GM18867 (cell line): ENCODE results near the gene SLC18B1.

ENCODE experiments used
- ATAC-seq: cut with Tn5 transposase; IDR thresholded peaks from one replicate; pipeline ENCODE4 v1.9.1; 2021; ENCODE audit warnings: mild to moderate bottlenecking, moderate library complexity; ENCODE audit not compliant: unreplicated experiment

SLC18B1 gene

GRCh38 chr6:132797951-132798868, at the start of gene SLC18B1:
TSS of gene SLC18B1 (minus strand) at chr6:132798637. CDS start at chr6:132798456, 181 bp downstream.
- ATAC-seq = peak; percentile 51

GRCh38 chr6:132843316-132844035, 45.0 kb upstream of the SLC18B1 start:
- no peak for ATAC-seq

DNA sequence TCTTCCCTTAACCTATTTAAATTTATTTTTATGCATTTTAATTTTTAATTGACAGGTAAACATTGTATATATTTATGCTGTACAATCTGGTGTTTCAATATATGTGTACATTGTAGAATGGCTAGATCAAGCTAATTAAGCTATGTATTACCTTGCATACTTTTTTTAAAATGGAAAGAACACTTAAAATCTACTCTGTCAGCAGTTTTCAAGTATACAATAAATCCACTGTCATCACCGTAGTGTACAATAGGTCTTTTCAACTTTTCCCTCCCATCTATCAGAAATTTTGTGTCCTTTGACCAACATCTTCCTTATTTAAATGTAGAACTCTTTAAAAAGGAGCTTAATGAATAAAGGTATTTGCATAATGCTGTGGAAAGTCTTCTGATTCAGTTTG, 43.5 kb upstream of the SLC18B1 start:
- ATAC-seq = no peak

- no peak for ATAC-seq
Measured at GRCh38 chr6:132832891-132833290, 34.5 kb upstream of the SLC18B1 start.

DNA sequence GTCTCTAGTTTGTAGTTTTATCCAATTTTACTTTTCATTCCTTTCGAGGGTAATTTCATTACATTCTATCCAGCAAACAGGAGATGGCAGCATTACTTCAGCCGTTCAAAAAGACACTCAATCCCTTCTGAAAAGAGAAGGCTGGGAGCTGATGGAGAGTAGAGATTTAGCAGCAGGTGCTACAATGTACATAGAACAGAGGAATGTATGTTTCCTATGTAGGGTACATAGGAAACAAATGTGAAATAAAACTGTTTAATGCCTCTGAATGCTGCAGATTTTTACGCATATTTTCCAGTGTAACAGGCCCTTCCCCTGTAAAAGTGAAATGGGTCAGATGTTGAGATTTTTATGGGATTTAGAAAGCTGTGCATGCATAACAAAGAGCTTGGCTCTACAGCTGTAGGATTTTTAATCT, 31.9 kb upstream of the SLC18B1 start:
- no peak for ATAC-seq

DNA sequence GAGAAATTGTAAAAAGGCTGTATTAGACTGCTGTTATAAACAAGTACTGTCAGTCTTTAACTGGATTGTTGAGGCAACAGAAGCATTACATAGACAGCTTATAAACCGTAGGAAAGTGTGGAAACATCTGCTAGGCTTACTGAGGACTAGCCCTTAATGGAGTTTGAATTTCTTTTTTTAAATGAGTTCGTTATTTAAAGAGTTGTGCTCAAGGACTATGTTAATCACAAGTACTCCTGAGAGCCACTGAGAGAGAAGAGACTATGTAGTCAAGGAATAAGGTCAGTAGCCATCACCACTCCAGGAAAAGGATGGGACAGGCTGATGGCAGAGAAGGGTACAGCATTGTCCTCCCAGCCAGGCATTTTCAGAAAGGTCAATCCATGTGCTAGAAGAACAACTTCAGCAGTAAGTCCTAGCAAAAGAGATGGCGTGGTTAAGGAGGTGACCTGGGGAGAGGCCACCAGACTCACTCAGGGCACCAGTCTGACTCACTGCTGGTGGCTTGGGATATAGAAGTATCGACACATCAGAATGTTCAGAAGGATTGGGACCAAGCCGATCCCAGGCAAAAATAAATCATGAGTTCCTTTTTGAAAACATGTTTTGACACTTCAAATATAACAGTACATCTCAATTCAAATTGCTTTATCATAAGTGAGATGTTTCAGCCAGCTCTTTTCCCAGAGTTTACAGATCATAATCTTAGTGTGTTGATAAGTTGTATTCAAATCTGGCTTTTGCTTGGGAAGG, 22.4 kb upstream of the SLC18B1 start:
- ATAC-seq = no peak

- ATAC-seq = no peak
Measured at GRCh38 chr6:132819405-132820161, 21.1 kb upstream of the SLC18B1 start.

DNA sequence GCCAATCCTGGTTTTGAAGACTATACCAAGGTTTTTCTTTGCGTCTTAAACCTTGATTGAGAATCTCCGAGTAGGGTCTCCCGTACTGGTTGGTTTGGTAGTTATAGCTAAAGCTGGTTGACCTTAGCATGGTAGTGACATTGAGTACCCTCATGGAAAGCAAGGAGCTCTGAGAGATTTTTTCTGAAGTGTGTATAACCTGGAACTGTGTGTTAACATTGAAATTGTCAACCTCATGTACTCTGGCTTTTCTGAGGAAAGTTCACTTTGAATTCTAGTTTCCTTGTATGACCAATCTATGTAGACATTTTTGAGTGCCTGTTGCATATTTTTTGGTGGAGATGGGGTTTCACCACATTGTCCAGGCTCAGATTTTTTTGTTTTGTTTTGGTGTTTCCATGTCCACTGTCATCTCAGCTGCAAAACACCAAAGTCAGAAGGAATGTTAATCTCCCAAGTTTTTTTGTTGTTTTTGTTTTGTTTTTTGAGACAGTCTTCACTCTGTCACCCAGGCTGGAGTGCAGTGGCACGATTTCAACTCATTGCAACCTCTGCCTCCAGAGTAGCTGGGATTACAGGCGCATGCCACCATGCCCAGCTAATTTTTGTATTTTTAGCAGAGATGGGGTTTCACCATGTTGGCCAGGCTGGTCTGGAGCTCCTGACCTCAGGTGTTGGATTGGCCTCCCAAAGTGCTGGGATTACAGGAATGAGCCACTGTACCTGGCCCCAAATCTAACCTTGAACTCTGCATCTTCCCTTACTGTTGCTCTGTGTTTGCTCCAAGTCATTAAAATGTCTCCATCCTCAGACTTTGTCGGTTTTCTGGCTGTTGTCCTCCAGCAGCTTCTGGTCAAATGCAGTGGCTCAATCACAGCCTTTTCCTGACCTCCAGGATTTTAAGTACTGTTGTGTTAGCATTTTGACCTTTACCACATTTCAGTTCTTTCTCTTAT, 20.2 kb upstream of the SLC18B1 start:
- ATAC-seq = no peak

- ATAC-seq = no peak
Measured at GRCh38 chr6:132817554-132818403, 19.3 kb upstream of the SLC18B1 start.

DNA sequence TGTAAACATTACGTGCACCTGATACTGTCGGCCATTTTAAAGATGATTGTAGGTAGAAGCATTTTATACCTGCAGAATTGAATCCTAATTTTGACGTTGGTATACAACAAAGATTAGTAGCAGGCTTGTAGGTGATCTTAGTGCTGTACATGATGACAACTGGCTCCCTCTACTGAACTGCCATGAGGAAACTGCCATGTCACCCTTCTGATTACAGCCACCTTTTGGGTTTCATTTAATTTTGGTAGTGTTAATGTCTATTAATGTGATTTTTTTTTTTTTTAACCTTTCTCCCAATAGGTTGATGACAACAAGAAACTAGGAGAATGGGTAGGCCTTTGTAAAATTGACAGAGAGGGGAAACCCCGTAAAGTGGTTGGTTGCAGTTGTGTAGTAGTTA, 18.2 kb upstream of the SLC18B1 start:
- no peak for ATAC-seq

DNA sequence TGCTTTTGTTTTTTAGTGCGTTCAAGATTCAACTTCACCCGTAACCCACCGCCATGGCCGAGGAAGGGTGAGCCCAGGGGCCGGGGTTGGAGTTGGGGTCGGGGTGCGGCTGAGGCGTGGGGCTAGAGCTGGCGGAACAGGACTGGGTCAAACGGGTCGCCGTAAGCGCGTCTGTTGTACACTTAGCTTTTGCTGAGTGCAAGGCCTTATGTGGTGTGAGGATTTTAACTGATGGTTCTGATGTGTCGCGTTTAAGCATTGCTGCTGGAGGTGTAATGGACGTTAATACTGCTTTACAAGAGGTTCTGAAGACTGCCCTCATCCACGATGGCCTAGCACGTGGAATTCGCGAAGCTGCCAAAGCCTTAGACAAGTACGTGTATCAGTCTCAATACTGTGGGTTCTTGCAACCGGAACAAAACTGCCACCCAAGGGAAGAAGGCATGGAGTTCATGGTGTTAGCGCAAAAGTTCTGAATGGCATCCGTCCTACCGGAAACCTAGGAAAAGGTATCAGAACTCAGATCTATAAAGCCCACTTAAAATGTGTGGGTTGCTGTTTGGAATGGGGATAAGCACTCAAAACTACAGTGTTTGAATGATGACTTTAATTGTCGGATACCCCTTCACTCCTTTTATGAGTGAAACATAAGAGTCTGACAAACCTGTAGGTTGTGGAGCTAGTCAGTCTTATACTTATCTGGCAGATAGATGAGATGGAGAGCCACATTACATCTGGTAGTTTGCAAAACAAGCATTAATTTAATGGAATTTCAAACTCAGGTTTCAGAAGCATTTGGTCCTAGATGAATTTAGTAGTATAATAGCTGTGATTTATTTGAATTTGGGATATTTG, 16.5 kb upstream of the SLC18B1 start:
- ATAC-seq = peak; percentile 9

- peak; percentile 36 for ATAC-seq
Measured at GRCh38 chr6:132813173-132813856, 14.9 kb upstream of the SLC18B1 start.

GRCh38 chr6:132812756-132813172, 14.3 kb upstream of the SLC18B1 start:
- ATAC-seq = peak; percentile 16

DNA sequence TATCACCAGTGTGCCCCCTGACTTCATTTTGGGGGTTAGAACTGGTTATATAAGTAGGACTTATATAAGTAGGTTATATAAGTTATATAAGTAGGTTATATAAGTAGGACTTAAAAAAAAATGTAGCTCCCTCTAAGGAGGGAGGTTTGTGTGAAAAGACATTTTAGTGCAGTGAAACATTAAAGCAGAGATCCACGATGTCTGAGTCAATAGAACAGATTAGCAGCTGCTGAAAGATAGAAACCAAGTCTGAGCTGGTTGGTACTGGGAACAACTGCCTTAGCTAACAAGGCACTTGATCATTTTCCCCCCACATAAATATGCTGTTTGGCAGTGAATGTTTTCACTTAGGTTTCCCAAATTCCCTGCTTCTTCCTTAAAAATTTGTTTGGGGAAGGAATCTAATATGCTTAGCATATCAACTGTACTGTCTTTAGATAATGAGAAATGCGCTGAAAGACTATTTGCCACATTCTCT, 13.9 kb upstream of the SLC18B1 start:
- no peak for ATAC-seq

DNA sequence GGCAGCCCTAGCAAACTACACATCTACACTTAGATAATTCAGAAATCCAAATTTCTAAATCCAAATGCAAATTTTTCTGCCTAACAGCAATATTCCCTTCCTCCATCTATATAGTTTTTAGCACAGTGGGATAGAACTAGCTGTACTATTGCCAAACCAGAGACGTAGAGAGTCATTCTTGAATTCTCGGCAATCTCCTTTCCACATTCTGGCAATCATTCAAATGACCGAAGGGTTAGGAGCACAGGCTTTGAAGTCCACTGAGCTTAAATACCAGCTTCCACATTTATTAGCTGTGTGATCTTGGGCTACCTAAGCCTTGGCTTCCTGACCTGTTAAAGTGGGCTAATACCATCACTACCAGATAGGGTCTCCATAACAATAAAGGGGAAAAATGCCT, 12.8 kb upstream of the SLC18B1 start:
- ATAC-seq = no peak

GRCh38 chr6:132805548-132805947, 7.1 kb upstream of the SLC18B1 start:
- no peak for ATAC-seq

DNA sequence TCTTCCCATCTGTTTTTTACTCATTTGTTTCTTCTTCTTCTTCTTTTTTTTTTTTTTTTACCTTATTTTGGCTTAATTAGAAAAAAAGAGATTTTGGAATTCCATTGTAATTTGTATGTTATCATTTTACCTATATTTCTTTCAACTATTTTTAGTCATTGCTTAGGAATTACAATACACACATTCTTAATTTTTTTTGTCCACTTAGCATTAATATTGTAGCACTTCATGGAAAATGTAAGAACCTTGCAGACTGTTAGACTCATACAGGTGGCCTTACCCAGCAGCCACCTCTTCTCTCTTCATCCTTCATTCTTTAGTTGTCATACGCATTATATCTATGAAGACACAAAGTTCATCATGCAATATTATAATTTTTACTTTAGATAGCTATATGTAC, 5.8 kb upstream of the SLC18B1 start:
- no peak for ATAC-seq
